AG04449 (cell line): Measurements from ENCODE around the gene LAMB4.

Experiments used
- CTCF ChIA-PET: fragments of 350-600 bp; formaldehyde crosslinking; extraction: SDS; loops from one replicate; lab custom pipeline; 2021; ENCODE audit warnings: antibody characterized with exemption; lab: Yijun Ruan, JAX
- POLR2A ChIA-PET: fragments of 400-600, 350-600 bp; formaldehyde crosslinking; extraction: SDS; loops from one replicate; lab custom pipeline; 2020; ENCODE audit warnings: antibody characterized with exemption, inconsistent platforms; lab: Yijun Ruan, JAX
- DNase-seq: peaks from one replicate; pipeline ENCODE4 v3.0.0-alpha.2; 2010; ENCODE audit warnings: low read depth, low spot score
- H3K4me3 ChIP-seq: 2 replicates; pipeline ENCODE4 v1.5.1; 2011; ENCODE audit warnings: low read depth, mild to moderate bottlenecking, control low read depth, low read length
- TF ChIP-seq, protein P1 (sequence below): IDR thresholded peaks from one replicate; pipeline ENCODE4 v1.5.1; 2011; ENCODE audit warnings: mild to moderate bottlenecking, moderate library complexity, low read length, control low read depth, inconsistent platforms; ENCODE audit not compliant: insufficient read depth; ENCODE audit errors: missing control alignments

Gene LAMB4

DNA sequence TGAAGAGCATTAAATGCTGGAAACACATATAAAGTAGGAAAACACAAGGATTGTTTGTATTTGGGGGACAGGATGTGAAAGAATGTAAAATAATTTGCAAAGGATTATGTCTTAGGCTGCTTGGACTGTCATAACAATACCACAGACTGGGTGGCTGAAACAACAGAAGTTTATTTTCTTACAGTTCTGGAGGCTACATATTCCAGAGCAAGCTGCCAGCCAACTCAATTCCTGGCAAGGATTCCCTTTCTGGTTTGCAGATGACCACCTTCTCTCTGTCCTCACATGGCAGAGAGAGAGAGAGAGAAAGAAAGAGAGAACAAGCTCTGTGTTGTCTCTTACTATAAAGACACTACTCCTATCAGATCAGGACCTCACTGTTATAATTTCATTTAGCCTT lies 8.8 kb upstream of the LAMB4 start:
- TF ChIP-seq, protein P1, sequence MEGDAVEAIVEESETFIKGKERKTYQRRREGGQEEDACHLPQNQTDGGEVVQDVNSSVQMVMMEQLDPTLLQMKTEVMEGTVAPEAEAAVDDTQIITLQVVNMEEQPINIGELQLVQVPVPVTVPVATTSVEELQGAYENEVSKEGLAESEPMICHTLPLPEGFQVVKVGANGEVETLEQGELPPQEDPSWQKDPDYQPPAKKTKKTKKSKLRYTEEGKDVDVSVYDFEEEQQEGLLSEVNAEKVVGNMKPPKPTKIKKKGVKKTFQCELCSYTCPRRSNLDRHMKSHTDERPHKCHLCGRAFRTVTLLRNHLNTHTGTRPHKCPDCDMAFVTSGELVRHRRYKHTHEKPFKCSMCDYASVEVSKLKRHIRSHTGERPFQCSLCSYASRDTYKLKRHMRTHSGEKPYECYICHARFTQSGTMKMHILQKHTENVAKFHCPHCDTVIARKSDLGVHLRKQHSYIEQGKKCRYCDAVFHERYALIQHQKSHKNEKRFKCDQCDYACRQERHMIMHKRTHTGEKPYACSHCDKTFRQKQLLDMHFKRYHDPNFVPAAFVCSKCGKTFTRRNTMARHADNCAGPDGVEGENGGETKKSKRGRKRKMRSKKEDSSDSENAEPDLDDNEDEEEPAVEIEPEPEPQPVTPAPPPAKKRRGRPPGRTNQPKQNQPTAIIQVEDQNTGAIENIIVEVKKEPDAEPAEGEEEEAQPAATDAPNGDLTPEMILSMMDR = no peak
- CTCF ChIA-PET = interaction anchor here (1.3 to 2.4 kb wide), 2 partner anchors 7 to 255 kb away, joined by 3 to 15 read pairs; no protein-coding TSS in a partner anchor
- no peak for DNase-seq
- POLR2A ChIA-PET = no interaction called here
- no peak overlapping the region for H3K4me3 ChIP-seq

DNA sequence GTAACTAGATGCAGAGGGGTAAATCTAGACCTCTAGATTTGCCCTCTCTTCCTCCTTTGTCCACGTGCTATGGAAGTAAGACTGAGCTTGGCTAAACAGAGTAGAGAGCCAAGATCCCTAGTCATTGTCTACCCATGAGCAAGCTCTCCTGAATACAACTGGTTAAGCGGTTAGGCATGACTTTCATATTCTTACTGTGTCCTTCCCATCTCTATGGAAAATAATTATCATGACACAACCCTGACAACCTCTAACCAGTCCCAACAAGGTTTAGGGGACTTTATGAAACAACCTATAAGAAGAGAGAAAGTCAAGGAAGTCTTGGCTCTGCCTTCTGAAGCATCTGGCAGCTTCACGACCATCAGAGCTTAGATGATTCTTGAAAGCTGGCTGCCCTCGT lies 7.8 kb upstream of the LAMB4 start:
- DNase-seq = no peak
- H3K4me3 ChIP-seq = no peak overlapping the region
- TF ChIP-seq, protein P1 = no peak
- ChIA-PET CTCF (interaction anchor here (0.7 to 2.4 kb wide), 3 partner anchors 8 to 254 kb away, joined by 3 to 15 read pairs (median 3); no protein-coding TSS in a partner anchor), POLR2A (interaction anchor here (0.6 kb wide), 1 partner anchor 136 kb away, joined by 4 read pairs; no protein-coding TSS in a partner anchor)

DNA sequence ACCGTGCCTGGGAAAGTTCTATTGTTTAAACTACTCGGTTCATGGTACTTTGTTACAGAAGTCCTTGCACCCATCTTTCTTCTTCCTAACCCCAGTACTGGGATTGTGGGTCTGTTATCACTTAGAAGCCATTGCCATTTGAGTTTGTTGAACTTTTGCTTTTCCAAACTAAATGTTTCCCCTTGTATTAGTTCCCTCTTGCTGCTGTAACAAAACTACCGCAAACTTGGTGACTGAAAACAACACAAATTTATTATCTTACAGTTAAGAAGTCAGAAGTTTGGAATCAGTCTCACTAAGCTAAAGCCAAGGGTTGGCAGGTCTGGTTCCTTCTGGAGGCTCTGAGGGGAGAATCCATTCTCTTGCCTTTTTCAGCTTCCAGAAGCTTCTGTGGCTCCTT lies 6.9 kb upstream of the LAMB4 start:
- CTCF ChIA-PET = interaction anchor here (2.4 kb wide), 1 partner anchor 9 kb away, joined by 15 read pairs; no protein-coding TSS in a partner anchor
- TF ChIP-seq, protein P1 = no peak

DNA sequence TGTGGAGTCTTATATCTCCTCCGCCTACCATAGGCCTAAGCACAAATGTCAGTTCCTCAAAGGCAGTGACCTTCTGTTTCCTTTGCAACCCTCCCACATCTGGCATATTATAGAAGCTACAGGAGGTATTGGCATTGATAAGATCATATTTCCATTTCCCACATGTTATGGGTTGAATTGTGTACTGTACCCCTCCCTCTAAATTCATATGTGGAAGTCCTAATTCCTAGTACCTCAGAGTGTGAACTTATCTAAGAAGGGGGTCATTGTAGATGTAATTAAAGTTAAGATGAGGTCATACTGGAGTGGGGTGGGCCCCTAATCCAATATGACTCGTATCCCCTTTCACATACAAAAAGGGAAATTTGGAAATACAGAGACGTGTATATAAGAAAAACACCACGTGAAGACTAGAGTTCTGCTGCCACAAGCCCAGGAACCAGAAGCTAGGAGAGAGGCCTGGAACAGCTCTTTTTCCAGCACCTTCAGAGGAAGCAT lies 6.1 kb upstream of the LAMB4 start:
- ChIA-PET CTCF (interaction anchor here (1.3 to 1.8 kb wide), 2 partner anchors 9 to 10 kb away, joined by 4 to 7 read pairs; no protein-coding TSS in a partner anchor), POLR2A (no interaction called here)
- TF ChIP-seq, protein P1 = no peak

More for the DNA sequence above, 6.9 kb upstream of the LAMB4 start:
- H3K4me3 ChIP-seq = no peak overlapping the region
- no peak for DNase-seq
- POLR2A ChIA-PET = no interaction called here

DNA sequence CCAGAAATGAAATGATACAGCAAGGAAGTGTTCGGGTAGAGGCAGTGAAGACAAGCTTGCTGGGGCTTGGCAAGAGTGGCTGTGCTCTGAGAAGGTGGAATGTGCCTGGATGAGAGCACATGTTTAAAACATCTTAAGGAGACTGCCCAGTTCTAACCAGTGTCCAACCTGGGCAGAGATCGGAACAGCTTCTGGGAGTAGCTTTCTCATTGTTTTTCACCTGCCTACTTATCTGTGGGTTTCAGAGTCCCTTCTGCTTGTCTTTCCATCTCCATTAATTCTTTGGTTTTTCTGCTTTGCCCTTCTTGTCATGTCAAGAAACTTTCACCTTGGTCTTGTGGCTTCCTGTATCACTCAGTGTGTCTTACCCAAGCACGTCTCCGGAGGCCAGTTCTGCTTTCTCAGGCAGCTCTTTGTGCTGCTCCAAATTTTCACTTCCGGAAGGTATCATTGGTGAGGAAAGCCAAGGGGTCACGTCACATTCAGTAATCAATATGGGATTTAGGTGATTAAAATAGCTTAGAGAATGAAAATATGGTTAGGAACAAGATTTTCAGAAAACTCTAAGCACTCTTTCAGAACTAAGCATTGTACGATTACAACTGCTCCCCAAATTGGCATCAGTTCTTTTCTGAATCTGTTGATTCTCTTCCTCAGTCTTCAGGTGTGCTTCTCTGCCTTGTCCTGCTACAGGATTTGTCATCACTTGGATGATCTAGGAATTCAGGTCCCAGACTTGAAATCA lies 5.5 kb upstream of the LAMB4 start:
- POLR2A ChIA-PET = no interaction called here

More for the DNA sequence above, 6.1 kb upstream of the LAMB4 start:
- DNase-seq = no peak
- no peak overlapping the region for H3K4me3 ChIP-seq

More for the DNA sequence above, 5.5 kb upstream of the LAMB4 start:
- TF ChIP-seq, protein P1 = no peak
- CTCF ChIA-PET = interaction anchor here (1.3 to 1.8 kb wide), 2 partner anchors 9 to 11 kb away, joined by 4 to 7 read pairs; no protein-coding TSS in a partner anchor
- H3K4me3 ChIP-seq = no peak overlapping the region
- no peak for DNase-seq
